ENCODE measurements around the gene SSBP3.
A peak's percentile ranks its signal among the peaks of the same experiment; 100 is the strongest.
"Not testable (repeated sequence)": the region's sequence is repeated elsewhere in the genome, so short reads cannot be mapped to it uniquely, and the experiment has no call there.

SSBP3 gene

DNA sequence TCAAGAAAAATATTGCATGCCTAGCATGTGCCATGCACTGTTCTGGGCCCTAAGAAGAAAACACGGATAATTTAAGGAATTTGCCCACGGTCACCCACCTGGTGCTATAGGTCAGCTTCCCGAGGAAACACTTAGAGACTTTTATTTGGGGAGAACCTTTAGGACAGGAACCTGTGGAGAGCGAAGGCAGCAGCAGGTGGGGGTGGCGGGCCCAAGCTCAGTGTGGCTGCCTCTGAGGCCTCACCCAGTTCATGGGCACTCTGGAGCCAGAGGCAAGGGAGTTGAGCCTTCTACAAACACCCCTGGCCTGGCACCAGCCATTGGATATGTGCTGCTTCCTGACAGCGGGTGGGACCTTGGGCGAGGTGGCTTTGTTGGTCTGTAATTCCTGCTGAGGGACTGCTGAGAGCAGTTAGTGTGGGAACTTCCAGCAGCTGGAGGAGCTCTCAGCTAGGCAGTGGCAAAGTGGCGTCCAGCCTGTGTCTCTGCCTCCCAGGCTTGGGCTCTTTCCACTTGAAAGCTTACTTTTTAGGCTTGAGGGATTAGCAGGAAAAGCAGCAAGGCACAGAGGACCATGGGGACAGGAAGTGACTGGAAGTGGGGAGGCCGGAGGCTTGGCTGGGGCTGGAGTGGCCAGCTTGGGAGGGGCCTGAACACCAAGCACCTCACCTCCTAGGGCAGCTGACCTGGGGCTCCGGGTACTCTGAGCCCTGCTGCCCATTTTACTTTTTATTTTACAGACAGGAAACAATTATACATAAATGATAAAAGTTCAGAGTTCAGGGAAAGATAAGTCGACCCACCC lies 187.1 kb downstream of the SSBP3 start:
- no peak for DNase-seq (ENCODE audit: low spot score)

DNA sequence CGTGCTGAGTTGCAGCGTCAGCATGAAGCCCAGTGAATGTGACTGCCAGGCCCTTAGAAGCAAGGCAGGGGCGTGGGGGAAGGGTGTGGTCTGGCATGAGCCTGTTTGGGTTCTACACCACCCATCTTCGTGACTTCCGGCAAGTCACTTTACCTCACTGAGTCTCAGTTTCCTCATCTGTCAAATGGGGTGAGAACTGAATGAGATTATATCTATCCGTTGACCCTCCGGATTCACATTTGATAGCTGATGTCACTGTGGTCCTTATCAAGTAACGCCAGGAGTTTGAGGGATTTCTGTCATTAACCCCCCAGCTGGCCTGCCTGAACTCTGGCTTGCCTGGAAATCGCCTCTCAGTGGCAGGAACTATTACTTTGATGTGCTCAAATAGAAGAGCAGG lies 190.7 kb downstream of the SSBP3 start:
- no peak for DNase-seq (ENCODE audit: low spot score)

DNA sequence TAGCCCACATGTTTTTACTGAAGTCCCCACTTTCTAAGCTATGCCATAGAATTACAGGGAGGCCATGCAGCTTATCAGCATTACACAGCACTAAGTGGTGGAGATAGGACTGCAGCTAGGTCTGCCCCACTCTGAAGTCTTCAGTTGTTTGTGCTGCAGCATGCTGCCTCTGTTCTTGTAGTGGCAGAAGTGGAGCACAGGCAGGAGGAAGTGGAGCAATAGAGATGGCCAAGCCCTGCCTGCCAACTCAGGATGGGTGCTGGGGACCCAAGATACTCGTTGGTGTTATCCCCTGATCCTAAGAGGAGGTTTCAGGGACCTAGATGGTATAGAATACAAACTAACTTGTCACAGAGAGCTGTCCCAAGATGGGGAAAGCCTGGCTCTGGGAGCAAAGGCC lies 193.3 kb downstream of the SSBP3 start:
- DNase-seq (ENCODE audit: low spot score): no peak

DNA sequence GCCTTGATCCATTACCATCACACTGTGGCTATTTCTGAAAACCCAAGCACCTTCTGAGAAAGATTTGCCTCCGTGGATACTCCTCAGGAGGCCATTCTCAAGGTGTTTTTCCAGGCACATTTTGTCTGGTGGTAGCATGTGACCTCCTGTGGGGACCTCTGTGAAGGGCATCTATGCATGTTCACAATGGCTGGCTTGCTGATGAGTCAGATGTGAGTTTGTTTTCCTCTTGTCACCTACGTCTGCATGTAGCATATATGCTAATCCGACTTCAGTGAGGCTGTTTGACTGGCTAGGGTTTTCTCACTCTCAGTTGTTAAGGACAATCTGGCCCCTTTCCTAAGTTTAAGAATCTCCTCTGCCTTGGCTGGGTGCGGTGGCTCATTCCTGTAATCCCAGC lies 198.3 kb downstream of the SSBP3 start:
- not testable (repeated sequence) for DNase-seq (ENCODE audit: low spot score)

DNA sequence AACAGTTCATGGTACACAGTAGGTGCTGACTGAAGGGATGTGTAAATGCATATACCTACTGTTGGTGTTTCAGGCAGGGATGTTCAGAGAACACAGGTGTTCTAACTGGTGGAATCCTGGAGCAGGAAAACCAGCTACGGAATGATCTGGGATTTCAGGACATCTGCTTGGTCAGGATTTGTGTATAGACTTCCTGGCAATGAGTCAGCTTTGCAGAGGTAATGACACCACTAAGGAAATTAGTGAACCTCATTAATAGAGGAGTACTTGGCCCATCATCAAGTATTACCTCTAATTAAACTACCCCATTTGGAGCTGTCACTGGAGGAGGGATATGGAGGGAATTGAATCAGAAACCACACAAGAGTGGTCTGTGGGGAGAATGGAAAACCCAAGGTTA lies 198.9 kb downstream of the SSBP3 start:
- no peak for DNase-seq (ENCODE audit: low spot score)

DNA sequence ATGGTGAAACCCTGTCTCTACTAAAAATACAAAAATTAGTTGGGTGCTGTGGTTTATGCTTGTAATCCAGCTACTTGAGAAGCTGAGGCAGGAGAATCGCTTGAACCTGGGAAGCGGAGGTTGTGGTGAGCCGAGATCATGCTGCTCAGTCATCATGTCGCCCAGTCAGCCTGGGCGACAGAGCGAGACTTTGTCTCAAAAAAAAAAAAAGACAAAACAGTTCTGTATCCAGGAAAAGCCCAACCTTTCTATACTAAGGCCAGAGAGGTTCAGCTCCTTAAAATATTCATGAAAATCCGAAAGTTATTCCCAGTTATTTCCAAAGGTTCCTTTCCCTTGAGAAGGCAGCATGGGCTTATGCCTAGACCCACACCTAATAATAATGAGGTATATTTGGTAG lies 202.0 kb downstream of the SSBP3 start:
- DNase-seq (ENCODE audit: low spot score): no peak

DNA sequence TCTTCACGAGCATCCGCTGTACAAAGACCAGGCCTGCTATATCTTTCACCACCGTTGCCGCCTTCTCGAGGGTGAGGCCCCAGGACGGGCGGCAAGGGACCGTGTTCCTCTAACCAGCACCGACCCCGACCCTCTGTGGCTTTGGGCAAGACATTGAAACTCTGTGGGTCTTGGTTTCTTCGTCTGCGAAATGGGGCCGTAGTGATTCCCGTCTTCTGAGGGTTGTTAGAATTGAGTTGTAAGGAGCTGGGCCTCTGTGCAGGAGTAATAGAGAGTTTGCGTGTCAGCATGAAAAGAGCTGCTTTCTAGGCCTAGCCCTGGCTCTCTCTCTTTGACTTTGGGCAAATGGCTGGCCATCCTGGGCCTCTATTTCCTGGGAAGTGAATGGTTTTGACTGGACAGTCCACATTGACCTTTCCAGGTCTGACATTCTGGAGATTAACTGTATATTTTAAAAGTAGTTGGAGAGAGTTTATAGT lies 205.6 kb downstream of the SSBP3 start:
- DNase-seq (ENCODE audit: low spot score): no peak

DNA sequence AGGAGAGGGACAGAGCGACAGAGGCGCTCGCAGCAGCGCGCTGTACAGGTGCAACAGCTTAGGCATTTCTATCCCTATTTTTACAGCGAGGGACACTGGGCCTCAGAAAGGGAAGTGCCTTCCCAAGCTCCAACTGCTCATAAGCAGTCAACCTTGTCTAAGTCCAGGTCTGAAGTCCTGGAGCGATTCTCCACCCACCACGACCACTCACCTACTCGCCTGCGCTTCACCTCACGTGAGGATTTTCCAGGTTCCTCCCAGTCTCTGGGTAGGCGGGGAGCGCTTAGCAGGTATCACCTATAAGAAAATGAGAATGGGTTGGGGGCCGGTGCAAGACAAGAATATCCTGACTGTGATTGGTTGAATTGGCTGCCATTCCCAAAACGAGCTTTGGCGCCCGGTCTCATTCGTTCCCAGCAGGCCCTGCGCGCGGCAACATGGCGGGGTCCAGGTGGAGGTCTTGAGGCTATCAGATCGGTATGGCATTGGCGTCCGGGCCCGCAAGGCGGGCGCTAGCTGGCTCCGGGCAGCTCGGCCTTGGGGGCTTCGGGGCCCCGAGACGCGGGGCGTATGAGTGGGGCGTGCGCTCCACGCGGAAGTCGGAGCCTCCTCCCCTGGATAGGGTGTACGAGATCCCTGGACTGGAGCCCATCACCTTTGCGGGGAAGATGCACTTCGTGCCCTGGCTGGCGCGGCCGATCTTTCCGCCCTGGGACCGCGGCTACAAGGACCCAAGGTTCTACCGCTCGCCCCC lies 206.3 kb downstream of the SSBP3 start, which contains the start of the genes CYB5RL and MRPL37:
TSS of gene CYB5RL (minus strand) at position 266 of the 754 bp plus-strand sequence. CDS start 4,414 bp downstream, outside the sequence.
TSS of gene MRPL37 (plus strand) at position 403 of the 754 bp plus-strand sequence. CDS start at position 480, 77 bp downstream.
- DNase-seq (ENCODE audit: low spot score): peak; percentile 96

DNA sequence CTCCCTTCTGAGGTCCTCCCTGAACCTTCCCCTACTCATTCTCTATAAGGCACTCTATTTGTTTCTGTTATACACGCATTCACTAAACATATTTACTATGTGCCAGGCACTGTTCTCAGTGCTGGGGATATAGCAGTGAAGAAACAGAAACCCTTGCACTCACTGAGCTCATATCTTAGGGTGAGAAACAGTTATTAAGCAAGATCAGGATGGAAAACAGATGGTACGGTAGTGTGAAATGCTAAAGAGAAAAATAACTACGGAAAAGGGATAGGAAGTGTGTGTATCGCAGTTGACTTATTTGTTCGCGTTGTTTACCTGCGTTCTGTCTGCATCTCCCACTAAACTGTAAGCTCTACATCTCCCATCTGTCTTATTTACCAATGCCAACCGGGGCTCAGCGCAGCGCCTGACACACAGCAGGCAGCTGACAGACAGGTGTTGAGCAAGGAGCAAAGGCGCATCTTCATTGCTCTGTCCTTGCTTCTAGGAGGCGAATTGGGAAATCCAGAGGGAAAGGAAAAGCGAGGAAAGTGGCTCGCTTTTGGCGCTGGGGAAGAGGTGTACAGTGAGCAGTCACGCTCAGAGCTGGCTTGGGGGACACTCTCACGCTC lies 206.9 kb downstream of the SSBP3 start:
- DNase-seq (ENCODE audit: low spot score): peak; percentile 21

DNA sequence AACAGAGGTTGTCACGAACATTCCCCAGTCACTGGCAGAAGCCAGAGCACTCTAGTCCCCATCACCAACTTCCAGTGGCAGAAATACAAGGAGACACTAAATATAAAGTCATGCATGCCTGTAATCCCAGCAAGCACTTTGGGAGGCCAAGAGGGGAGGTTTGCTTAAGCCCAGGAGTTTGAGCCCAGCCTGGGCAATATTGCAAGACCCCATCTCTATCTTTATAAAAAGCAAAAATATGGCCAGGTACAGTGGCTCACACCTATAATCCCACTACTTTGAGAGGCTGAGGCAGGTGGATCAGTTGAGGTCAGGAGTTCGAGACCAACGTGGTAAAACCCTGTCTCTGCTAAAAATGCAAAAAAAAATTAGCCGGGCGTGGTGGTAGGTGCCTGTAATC lies 212.7 kb downstream of the SSBP3 start:
- no peak for DNase-seq (ENCODE audit: low spot score)

DNA sequence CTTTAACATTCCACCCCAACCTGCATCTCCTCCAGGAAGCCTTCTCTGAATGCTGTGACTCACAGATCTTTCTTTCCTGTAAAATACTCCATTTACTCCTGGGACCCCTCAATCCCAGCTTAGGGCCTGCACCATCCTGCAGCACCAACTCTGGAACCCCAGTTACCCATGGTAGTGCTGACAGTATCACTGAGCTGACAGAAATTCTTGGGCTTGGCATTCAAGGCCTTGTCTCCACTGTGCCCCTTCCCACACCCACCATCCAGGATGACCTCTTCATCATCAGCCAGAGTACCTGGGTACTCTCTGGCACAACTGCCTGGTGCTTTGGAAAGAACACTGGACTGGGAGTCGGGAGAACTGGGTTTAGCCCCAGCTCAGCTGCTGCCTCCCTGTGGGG lies 214.7 kb downstream of the SSBP3 start:
- no peak for DNase-seq (ENCODE audit: low spot score)

DNA sequence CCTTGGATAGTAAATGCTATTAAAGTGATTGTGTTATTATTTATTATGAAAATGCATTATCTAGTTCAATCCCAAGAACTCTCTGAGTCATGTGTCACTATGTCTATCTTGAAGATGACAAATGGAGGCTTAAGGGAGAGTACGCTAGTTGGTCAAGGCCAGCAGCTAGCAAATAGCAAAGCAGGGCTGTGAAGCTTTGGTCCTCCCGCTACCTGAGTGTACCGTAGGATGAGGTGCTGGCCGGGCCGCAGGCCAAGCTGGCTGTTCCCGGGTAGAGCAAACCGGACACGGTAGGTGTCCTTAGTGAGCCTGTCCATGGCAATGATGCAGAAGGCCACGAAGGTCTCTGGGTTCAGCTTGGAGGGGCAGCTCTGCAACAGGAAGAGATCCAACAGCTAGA lies 215.7 kb downstream of the SSBP3 start:
- no peak for DNase-seq (ENCODE audit: low spot score)

DNA sequence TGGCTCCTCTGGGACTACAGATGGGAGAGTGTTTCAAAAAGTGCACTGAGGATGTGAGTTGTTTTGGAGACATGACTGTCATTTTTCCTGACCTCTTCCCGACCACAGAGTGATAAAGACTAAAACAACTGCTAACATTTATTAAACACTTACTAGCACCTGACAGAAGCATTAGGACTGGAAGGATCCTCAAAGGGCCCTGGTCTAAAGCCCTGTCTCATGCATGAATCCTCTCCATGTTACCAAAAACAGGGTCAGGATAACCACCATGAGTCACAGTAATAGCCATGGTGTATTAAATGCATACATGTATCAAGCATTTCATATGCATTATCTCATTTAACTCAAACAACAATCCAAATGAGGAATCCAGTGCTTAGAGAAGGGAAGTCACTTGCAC lies 217.9 kb downstream of the SSBP3 start:
- no peak for DNase-seq (ENCODE audit: low spot score)

DNA sequence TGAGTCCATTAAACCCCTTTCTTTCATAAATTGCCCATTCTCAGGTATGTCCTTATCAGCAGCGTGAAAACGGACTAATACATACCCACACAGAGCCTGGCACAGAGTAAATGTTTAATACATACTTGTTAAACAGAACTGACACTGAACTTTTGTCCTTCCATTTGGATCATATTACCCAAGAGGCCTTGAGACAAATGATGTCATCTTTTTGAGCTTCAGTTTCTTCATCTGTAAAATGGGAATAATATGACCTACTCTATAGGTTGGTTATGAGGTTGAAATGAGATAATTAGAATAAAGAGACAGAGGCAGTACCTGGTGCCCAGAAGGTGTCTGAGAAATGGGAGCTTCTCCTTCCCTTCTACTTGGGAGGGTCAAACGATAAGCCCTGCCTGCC lies 220.1 kb downstream of the SSBP3 start:
- DNase-seq (ENCODE audit: low spot score): no peak

DNA sequence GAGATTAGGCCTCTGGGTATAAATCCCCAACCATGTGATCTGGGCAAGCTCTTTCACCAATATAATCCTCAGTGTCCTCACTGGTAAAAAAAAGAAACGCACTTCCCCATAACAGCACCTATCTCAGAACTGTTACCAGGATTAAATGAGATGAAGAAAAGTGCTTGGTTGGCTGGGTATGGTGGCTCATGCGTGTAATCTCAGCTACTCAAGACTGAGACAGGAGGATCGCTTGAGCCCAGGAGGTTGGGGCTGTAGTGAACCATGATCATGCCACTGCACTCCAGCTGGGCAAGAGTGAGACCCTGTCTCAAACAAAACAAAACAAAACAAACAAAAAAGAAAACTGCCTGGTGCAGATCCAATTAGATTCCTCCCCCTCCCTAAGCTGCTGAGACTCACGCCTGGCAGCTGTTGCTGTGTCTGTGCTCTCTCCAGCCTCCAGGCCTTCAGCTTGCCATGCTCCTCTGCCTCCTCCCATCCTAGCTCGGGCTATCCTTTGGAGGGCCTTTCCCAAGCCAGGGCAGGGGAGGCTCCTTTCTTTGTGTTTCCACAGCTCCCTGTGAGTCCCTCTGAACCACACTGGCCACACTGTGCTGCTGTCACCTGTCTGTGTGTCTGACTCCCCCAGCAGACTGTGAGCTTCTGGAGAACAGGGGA lies 225.4 kb downstream of the SSBP3 start:
- no peak for DNase-seq (ENCODE audit: low spot score)

DNA sequence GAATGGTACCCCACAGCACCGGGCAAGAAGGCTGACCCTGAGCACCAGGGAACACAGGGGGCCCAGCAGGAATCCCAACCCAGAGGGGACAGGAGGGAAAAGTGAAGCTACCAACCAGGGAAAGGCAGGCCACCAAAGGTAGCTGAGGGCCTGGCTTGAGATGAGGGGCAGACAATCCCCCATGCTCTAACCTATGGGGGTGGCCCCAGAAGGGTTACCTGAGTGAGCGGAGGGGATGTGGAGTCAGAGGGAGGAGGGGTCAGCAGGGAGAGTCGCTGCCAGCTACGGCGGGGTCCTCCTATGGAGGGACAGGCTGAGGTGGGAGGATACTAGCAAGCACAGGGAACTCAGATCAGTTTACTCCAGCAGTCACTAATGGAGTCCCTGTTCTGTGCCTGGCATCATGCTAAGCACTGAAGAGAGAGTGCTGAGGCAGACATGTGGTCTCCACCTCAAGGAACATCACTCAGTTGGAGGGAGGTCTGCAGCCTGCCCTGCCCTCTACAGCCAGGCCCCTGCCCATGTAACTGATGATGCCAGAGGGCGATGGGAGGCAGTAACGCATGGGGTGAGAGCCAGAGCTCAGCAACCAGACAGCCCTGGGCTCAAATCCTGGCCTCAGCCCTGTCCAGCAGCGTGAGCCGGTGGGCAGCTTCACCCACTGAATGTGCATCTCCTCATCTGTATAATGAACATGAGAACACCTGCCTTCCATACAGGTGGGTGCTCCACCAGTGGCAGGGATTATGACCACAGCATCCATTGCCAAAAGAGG lies 227.7 kb downstream of the SSBP3 start:
- DNase-seq (ENCODE audit: low spot score): no peak

DNA sequence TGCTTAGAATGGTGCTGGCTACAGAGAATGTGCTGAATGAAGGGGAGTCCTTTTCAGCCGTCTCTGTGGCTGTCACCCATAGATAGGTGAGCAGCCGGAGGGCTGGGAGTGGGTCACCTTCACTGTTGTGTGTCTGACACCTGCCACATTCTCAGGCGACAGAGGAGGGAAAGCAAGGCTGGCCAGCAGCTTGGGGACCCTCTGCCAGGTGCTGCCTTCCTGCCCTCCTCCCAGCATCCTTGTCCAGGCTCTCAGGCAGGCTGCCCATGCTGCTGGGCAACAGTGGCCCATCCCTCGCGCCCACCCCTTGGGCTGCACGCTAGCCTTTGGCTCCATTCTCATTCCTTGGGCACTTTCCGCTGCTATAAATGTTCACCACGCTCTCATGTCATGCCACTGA lies 228.5 kb downstream of the SSBP3 start:
- DNase-seq (ENCODE audit: low spot score): no peak

DNA sequence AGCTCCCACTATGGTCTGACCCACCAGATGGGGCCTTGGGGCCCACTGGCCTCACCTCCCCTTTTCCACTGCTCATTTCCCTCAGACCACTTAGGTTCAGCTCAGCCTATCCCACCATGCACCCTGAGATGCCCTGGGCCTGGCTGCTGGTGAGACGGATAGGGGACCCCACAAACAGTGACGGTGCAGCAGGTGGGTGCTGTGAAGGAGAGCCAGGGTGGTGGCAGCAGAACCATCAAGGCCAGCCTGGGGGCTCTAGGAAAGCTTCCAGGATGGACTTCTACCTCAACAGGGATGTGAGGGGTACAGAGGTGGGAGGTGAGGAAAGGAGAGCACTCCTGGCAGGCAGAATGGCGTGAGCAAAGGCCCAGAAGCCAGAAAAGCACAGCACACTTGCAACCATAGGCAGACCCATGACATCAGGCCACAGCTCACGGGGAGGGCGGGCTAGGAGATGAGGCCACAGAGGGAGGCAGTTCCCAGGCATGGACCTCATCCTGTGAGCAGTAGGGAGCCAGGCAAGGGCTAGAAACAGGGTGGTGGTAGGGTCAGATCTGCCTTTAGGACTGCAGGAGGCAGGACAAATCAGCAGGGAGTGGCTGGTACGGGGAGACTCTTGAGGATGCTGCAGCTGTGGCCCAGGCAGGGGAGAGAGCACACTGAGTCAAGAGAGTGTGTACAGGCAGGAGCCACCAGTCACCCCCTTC lies 229.4 kb downstream of the SSBP3 start:
- no peak for DNase-seq (ENCODE audit: low spot score)

Measured in NAMALWA (cell line).